Measurements from ENCODE around the gene CYTH2.
A peak's percentile ranks its signal among the peaks of the same experiment; 100 is the strongest.
"Not testable (repeated sequence)": the region's sequence is repeated elsewhere in the genome, so short reads cannot be mapped to it uniquely, and the experiment has no call there.

The CYTH2 gene

DNA sequence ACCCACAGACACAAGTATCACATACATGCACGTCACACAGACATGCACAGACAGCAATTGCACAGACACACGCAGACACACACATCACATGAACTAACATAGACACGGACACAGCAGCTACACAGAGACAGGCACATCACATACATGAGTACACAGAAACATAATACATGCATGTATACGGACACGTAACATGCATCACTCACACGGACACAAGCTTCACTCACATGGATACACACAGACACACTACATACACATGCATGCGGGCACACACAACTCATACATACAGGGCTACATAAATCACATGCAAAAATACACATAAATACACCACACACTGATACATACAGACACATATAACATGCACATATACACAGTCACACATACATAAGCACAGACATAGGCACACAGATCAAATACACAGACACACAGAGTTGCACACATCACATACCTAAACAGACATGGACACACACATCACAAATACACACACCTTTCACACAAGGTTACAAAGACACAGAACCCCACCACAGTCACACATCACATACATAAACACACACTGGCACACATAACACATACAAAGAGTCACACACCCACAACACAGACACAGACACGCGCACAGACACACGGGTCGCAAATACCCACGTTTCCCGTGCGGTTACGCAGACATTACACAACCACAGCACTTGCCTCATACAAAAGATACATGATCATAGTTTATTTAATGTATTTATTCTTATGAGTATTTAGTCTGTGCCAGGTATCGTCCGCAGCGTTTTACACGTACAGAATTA, 43.5 kb downstream of the CYTH2 start:
- no peak for DNase-seq (ENCODE audit: low read depth)

DNA sequence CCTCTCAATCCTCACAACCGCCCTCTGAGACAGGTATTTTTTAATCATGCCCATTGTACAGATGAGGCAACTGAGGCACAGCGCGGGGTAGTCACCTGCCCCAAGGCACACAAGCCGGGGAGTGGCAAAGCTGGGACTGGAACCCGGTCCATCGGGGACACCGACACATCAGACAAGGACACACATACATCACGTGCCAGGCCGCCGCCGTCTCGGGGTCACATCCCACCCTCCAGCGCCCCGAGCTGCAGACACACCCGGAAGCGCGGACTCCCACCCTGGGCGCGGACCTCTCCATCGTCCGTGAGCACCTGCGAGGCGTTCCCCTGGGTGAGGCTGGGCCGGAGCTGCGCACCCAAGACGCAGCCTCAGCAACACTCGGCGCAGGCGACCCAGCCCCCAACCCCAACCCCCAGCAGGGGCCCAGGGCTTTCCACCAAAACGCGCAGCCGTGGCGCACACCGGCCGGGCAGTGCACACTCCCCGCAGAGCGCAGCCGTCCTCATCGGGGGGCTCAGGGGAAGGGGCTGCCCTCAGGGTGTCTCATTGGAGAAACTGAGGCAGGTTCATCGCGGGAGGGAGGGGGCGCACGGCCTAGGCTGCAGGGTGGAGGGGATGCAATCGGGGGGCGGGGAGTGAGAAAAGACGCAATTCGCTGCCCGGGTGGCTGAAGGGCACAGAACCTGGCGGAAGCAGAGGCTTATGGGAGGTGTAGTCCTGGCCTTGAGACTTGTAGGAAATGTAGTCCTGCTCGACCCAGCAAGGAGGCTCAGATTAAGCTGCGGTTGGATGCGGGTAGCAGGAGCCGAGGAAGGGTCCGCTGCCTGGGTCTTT, 44.3 kb downstream of the CYTH2 start:
- DNase-seq (ENCODE audit: low read depth): peak; percentile 61

DNA sequence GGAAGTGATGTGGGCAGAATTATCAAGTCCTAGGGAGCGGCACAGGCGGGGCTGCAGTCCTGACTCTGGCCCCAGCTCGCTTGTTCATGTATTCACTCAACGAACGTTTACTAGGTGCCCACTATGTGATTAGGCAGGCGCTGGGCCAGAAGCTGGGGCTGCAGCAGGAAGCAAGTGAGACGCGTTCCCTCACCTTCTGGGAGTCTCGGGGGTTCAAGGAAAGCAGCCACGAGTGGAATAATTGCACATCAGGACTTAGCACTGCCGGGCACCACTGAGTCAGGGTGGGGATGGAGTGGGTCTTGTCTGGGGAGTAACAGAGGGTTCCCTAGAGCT, 44.9 kb downstream of the CYTH2 start:
- no peak for DNase-seq (ENCODE audit: low read depth)

DNA sequence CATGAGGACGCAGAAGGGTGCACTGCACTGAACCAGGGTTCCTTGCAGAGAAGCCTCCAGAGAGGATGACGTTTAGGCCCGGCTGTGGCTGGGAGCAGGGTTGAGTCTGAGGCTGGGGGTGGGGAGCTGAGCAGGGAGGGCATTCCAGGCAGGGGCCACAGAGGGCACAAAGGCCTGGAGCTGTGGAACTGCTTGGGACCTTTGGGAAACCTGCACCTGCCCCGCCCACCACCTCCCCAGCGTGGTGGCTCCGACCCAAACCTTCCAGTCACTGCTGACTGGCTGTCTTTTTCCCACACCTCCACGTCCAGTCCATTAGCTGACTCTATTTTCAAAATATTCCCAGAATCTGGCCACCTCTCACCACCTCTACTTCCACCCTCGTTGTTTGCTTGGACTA, 47.4 kb downstream of the CYTH2 start:
- DNase-seq (ENCODE audit: low read depth): no peak

DNA sequence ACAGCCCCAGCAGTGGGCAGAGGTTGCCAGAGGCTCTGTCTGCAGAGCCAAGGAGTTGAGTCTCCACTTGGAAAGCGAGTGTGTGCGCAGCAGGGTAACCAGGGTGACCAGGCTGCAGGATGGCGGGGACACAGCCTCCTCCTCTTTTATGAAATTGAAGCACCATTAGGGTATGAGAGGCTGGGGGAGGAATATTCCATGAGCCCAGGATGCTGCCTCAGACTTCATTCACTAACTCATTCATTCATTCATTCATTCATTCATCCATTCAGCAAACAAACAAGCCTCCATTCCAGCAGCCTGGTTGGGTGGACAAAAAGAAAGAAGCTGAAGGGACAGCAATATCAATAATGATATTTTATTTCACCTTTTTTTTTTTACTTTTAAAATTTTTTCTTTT, 49.0 kb downstream of the CYTH2 start:
- no peak for DNase-seq (ENCODE audit: low read depth)

DNA sequence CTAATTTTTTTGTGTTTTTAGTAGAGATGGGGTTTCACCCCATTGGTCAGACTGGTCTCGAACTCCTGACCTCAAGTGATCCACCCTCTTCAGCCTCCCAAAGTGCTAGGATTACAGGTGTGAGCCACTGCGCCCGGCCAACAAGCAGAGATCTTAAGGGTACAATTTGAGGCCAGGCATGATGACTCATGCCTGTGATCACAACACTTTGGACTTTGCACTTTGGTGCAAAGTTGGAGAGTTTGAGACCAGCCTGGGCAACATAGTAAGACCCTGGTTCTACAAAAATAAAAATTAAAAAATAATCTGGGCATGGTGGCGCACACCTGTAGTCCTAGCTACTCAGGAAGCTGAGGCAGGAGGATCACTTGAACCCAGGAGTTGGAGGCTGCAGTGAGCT, 50.3 kb downstream of the CYTH2 start:
- not testable (repeated sequence) for DNase-seq (ENCODE audit: low read depth)

DNA sequence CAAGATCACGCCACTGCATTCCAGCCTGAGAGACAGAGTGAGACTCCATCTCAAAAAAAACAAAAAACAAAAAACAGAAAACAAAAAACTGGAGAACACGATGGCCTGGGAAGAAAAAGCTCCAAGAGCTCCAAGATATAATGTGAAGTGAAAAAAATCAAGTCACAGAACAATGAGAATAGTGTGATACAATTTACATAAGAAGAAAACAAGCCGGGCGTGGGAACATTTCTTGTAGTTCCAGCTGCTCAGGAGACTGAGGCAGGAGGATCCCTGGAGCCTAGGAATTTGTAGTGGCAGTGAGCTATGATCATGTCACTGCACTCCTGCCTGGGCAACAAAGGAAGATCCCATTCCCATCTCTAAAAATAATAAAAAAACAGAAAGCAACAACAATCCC, 51.0 kb downstream of the CYTH2 start:
- DNase-seq (ENCODE audit: low read depth): no peak

DNA sequence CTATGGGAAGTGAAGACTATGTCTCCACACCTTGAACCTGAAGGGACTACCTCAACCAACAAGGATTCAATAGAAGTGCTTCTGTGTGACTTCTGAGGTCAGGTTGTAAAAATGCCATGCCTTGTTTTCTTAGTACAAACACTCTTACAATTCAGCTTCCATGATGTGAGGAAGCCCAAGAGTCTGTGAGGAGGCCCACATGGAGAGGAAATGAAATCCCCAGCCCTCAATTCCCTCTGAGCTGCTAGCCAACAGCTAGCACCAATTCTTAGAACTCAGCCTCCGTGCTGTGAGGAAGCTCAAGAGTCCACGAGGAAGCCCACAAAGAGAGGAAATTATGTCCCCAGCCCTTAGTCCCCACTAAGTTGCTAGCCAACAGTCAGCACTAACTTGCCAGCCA, 55.1 kb downstream of the CYTH2 start:
- no peak for DNase-seq (ENCODE audit: low read depth)

DNA sequence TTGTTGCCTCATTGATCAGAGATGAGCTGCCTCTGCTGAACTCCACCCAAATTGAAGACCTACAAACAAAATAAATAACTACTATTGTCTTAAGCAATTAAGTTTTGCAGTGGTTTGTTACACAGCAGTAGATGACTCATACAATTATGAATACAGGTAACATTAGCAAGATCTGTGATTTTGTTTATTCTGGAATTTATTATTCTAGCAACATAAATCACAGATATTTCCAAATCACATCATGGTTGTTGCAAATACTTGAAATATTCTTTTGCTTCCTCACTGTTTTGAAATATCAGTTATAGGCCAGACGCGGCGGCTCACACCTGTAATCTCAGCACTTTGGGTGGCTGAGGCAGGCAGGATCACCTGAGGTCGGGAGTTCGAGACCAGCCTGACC, 55.6 kb downstream of the CYTH2 start:
- DNase-seq (ENCODE audit: low read depth): no peak

DNA sequence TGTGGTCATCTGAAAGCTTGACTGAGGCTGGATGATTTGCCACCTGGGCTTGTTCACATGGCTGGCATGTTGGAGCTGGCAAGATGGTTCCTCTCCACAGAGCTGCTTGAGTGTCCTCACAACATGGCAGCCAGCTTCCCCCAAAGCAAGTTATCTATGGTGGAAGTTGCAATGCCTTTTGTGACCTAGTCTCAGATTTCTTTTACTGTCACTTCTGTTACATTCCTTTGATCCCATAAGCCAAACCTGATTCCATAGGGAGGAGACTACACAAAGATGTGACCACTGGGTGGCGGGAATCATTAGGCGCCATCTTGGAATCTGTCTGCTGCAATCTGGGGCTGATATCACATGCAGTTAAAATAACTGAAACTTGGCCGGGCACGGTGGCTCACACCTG, 60.0 kb downstream of the CYTH2 start:
- no peak for DNase-seq (ENCODE audit: low read depth)

DNA sequence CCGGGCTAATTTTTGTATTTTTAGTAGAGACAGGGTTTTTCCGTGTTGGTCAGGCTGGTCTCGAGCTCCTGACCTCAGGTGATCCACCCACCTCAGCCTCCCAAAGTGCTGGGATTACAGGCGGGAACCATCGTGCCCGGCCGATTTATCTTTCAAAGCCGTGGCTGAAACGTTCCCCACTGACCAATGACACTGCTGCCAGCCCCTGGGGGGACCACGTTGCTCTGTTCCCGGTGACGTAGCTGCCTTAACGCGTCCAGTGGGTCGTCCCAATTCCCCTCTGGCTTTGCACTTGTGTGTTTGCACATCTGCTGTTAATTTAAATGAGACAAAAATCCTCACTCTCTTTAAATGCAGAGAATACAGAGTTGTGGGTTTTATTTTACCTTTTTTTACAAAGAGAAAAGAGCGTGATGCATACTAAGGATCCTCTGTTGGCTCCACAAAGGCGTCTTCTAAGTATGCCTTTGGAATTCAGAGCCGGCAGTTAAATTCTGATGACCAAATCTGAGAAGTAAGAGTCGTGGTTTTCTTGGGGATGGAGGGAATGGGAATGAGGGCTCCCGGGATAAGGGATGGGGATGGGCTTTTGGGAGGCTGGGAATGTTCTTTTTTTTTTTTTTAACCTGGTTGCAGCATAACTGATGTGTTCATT, 61.0 kb downstream of the CYTH2 start:
- DNase-seq (ENCODE audit: low read depth): no peak

DNA sequence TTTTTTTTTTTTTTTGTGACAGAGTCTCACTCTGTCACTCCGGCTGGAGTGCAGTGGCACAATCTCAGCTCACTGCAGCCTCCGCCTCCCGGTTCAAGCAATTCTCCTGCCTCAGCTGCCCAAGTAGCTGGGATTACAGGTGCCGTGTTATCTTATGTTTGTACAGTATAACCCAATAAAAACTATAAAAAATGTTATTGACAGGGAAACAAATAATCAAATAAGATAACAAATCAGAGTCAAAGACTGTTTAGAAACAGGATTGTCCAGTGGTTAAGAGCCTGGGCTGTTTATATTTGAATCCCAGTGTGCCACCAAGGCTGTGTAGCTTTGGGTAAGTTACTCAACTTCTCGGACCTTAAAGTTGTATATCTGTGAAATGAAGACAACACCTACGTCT, 61.6 kb downstream of the CYTH2 start:
- no peak for DNase-seq (ENCODE audit: low read depth)
